OCI-LY1 (cell line): ENCODE measurements around the gene CDH23.

Source experiments
- H2AFZ ChIP-seq: fragments of 200-600 bp; sonication (generic), shearing (Covaris generic); 2 replicates; pipeline ENCODE4 v1.6.0; 2014; ENCODE audit warnings: antibody characterized with exemption, mild to moderate bottlenecking, low read length
- H3F3A ChIP-seq: fragments of 200-600 bp; sonication (generic), shearing (Covaris generic); 2 replicates; pipeline ENCODE4 v1.6.0; 2014; ENCODE audit warnings: mild to moderate bottlenecking, antibody characterized with exemption, low read length, moderate library complexity; ENCODE audit not compliant: insufficient read depth
- H3K27ac ChIP-seq: fragments of 200-600 bp; sonication (generic); 2 replicates; pipeline ENCODE4 v1.5.1; 2014; ENCODE audit warnings: low read length, mixed run types, mild to moderate bottlenecking, low read depth; ENCODE audit not compliant: poor library complexity, severe bottlenecking
- H3K27me3 ChIP-seq: fragments of 200-600 bp; sonication (generic); 2 replicates; pipeline ENCODE4 v1.6.0; 2014; ENCODE audit warnings: antibody characterized with exemption, mild to moderate bottlenecking, low read length, moderate library complexity; ENCODE audit not compliant: insufficient read depth
- H3K36me3 ChIP-seq: fragments of 200-600 bp; sonication (generic); 2 replicates; pipeline ENCODE4 v1.6.1; 2014; ENCODE audit warnings: mild to moderate bottlenecking, antibody characterized with exemption, low read length, moderate library complexity, mixed read lengths; ENCODE audit not compliant: insufficient read depth
- H3K4me1 ChIP-seq: fragments of 200-600 bp; sonication (generic); 2 replicates; pipeline ENCODE4 v1.5.1; 2014; ENCODE audit warnings: mild to moderate bottlenecking, low read length, moderate library complexity; ENCODE audit not compliant: insufficient read depth, severe bottlenecking
- H3K4me2 ChIP-seq: fragments of 200-600 bp; sonication (generic), shearing (Covaris generic); 2 replicates; pipeline ENCODE4 v1.6.1; 2014; ENCODE audit warnings: low read length
- H3K4me3 ChIP-seq: fragments of 200-600 bp; sonication (generic); 2 replicates; pipeline ENCODE4 v1.5.1; 2014; ENCODE audit warnings: low read length, low read depth, mild to moderate bottlenecking, mixed read lengths; ENCODE audit not compliant: poor library complexity, severe bottlenecking
- H3K79me2 ChIP-seq: fragments of 200-600 bp; shearing (Covaris generic); 2 replicates; pipeline ENCODE4 v1.6.1; 2016; ENCODE audit warnings: mixed run types, low read length, mixed read lengths; ENCODE audit not compliant: insufficient read depth
- H3K9ac ChIP-seq: fragments of 200-600 bp; sonication (generic), shearing (Covaris generic); 2 replicates; pipeline ENCODE4 v1.6.1; 2014; ENCODE audit warnings: mild to moderate bottlenecking, low read length, mixed read lengths
- H3K9me2 ChIP-seq: fragments of 200-600 bp; sonication (generic), shearing (Covaris generic); 2 replicates; pipeline ENCODE4 v1.6.1; 2014; ENCODE audit warnings: low read depth, mild to moderate bottlenecking, low read length, mixed read lengths
- H3K9me3 ChIP-seq: fragments of 200-600 bp; shearing (Covaris generic); 2 replicates; pipeline ENCODE4 v1.6.1; 2014; ENCODE audit warnings: low read length, mixed read lengths
- H4K20me1 ChIP-seq: fragments of 200-600 bp; sonication (generic), shearing (Covaris generic); 2 replicates; pipeline ENCODE4 v1.6.0; 2016; ENCODE audit warnings: mild to moderate bottlenecking, low read length; ENCODE audit not compliant: insufficient read depth
- EZH2 ChIP-seq: fragments of 200-600 bp; sonication (generic), shearing (Covaris generic); IDR thresholded peaks from 2 replicates; pipeline ENCODE4 v1.8.0; 2017; ENCODE audit warnings: borderline replicate concordance, mixed run types, mild to moderate bottlenecking, antibody characterized with exemption, low read length, moderate library complexity, mixed read lengths
- TF ChIP-seq, protein P1 (sequence below): fragments of 200-600 bp; sonication (generic), shearing (Covaris generic); IDR thresholded peaks from 2 replicates; pipeline ENCODE4 v1.5.1; 2017; ENCODE audit warnings: mild to moderate bottlenecking, antibody characterized with exemption, low read length, moderate library complexity, mixed read lengths

The CDH23 gene

DNA sequence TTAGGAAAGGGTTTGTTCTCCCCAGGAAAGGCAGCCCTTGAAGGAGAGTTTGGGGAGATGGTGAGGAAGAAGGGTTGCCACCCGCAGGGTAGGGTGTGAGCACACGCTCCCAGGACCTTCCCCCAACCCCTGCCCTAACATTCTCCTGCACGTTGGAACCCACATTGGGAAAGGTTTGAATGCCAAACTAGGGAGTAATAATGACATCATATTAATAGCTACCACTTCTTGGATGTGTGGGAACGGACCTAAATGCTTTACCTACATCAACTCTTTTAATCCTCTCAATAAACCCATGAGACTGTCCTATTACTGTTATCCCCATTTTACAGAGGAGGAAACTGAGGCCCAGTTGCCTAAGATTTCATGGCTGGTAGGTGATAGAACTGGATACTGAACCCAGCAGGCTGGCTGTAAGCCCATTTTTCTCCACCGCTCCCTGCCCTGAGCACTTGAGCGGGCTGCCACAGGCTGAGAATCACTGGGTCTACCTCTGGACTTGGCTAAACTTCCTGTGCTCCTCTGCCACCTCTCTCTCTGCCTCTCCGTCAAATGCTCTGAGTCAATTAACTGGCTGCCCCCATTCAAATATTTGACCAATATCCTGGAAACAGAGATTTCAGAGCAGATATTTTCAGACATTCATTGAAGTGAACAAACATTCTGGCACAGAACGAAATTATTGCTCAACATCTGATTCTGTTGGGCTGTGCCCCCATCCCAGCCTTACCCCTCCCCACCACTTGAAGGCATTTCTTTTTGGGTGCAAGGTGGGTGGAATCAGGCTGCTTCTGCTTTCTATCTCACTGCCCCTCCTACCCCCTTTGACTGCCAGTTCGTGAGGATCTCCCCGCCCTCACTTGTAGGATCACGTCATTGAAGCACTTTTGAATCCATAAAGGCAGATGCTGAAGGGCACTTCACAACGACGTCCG lies 193.2 kb downstream of the CDH23 start:
- Histone ChIP-seq H3K9ac (no peak overlapping the region), H3F3A (no peaks in the 10 kb centered on the region), H2AFZ (no peak overlapping the region), H3K9me3 (no peaks in the 10 kb centered on the region), H3K79me2 (no peaks in the 10 kb centered on the region), H3K4me3 (no peak overlapping the region), H3K27ac (no peak overlapping the region), H4K20me1 (no peaks in the 10 kb centered on the region), H3K9me2 (no peaks in the 10 kb centered on the region), H3K4me2 (no peak overlapping the region), H3K4me1 (no peaks in the 10 kb centered on the region), H3K27me3 (no peaks in the 10 kb centered on the region; the same call in 1 of the 2 replicates), H3K36me3 (no peaks in the 10 kb centered on the region)
- TF ChIP-seq, protein P1, sequence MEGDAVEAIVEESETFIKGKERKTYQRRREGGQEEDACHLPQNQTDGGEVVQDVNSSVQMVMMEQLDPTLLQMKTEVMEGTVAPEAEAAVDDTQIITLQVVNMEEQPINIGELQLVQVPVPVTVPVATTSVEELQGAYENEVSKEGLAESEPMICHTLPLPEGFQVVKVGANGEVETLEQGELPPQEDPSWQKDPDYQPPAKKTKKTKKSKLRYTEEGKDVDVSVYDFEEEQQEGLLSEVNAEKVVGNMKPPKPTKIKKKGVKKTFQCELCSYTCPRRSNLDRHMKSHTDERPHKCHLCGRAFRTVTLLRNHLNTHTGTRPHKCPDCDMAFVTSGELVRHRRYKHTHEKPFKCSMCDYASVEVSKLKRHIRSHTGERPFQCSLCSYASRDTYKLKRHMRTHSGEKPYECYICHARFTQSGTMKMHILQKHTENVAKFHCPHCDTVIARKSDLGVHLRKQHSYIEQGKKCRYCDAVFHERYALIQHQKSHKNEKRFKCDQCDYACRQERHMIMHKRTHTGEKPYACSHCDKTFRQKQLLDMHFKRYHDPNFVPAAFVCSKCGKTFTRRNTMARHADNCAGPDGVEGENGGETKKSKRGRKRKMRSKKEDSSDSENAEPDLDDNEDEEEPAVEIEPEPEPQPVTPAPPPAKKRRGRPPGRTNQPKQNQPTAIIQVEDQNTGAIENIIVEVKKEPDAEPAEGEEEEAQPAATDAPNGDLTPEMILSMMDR: no peak
- no peak for TF ChIP-seq EZH2

DNA sequence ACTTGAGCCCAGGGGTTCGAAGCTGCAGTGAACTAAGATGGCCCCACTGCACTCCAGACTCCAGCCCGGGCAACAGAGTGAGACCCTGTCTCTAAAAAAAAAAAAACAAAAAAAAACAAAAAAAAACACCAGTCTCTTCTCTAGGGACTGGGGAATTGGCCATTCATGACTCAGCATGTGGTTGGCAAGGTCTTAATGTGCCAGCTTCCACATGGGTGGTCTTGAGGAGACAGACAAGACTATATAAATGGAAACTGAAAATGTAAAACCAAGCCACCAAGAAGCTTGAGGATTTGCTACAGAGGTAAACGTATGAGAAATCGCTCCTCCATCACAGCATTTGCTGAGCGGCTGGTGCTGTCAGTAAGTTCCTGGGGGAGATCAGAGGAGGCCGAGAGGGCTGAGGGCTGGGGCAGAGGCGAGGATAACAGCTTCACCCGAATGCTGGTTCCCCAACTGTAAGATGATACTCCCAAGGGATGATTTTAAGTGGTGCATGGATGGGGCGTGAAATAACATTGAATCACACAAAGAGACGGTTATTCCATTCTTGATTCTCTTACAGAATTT lies 194.1 kb downstream of the CDH23 start:
- Histone ChIP-seq H3K4me1 (no peaks in the 10 kb centered on the region), H3K27ac (no peak overlapping the region), H3K9me2 (no peaks in the 10 kb centered on the region), H3K9ac (no peak overlapping the region), H3K79me2 (no peaks in the 10 kb centered on the region), H2AFZ (no peak overlapping the region), H3K36me3 (no peaks in the 10 kb centered on the region), H3K4me2 (no peak overlapping the region), H3K9me3 (no peaks in the 10 kb centered on the region), H3K27me3 (no peaks in the 10 kb centered on the region; the same call in 1 of the 2 replicates), H4K20me1 (no peaks in the 10 kb centered on the region), H3K4me3 (no peak overlapping the region), H3F3A (no peaks in the 10 kb centered on the region)
- TF ChIP-seq, protein P1: no peak
- TF ChIP-seq EZH2: no peak

GRCh38 chr10:71594934-71595571 lies 198.3 kb downstream of the CDH23 start:
- H3K9me2 ChIP-seq: no peaks in the 10 kb centered on the region
- no peaks in the 10 kb centered on the region for H3K36me3 ChIP-seq
- no peaks in the 10 kb centered on the region for H4K20me1 ChIP-seq
- no peak for TF ChIP-seq EZH2
- TF ChIP-seq, protein P1: no peak
- H3K4me3 ChIP-seq: no peak overlapping the region
- H3K27me3 ChIP-seq: no peaks in the 10 kb centered on the region
- H3K9me3 ChIP-seq: no peaks in the 10 kb centered on the region
- H3K79me2 ChIP-seq: no peaks in the 10 kb centered on the region
- no peaks in the 10 kb centered on the region for H3F3A ChIP-seq
- no peak overlapping the region for H3K27ac ChIP-seq
- no peak overlapping the region for H3K4me2 ChIP-seq
- no peaks in the 10 kb centered on the region for H3K4me1 ChIP-seq
- H2AFZ ChIP-seq: no peak overlapping the region
- H3K9ac ChIP-seq: no peak overlapping the region
